Left lung (tissue), 10 donors: ENCODE measurements around the gene CFAP221. TPM values are rescaled to one million over a fixed set of nuclear protein-coding genes. Genes with fewer than 3 reads are reported as not detected.
A peak's percentile ranks its signal among the peaks of the same experiment; 100 is the strongest.

Source experiments
- ATAC-seq: fragments of 200-7000 bp; cut with Tn5 transposase; one replicate; pipeline ENCODE4 v1.9.1; 2020; ENCODE audit warnings: moderate library complexity
- DNase-seq, 4 donors: peaks; one replicate each; pipeline ENCODE4 v3.0.0-alpha.2; 2013 to 2020
- H3K27ac ChIP-seq, 2 donors: fragments of 200-600 bp; sonication (generic) in 1 of 2; one replicate each; pipeline versions ENCODE4 v1.5.0 to v1.8.0; 2020 to 2021
- H3K27me3 ChIP-seq, 2 donors: fragments of 200-600 bp; sonication (generic) in 1 of 2; one replicate each; pipeline versions ENCODE4 v1.5.0 to v1.8.0; 2020 to 2021
- H3K36me3 ChIP-seq, 2 donors: fragments of 200-600 bp; sonication (generic) in 1 of 2; one replicate each; pipeline versions ENCODE4 v1.5.0 to v1.8.0; 2020 to 2021
- H3K4me1 ChIP-seq, 2 donors: fragments of 200-600 bp; one replicate each; pipeline ENCODE4 v1.8.0; 2021
- H3K4me3 ChIP-seq, 2 donors: fragments of 200-600 bp; sonication (generic) in 1 of 2; one replicate each; pipeline versions ENCODE4 v1.5.0 to v1.8.0; 2020 to 2021; ENCODE audit warnings: mild to moderate bottlenecking in 1 of 2
- H3K9me3 ChIP-seq, 2 donors: fragments of 200-600 bp; sonication (generic) in 1 of 2; one replicate each; pipeline versions ENCODE4 v1.5.0 to v1.8.0; 2020 to 2021
- intact Hi-C, 2 donors: fragments of 100-400 bp; cut with DNase I; formaldehyde crosslinking; loops; one replicate each; pipeline versions ENCODE4 v1.11.2 to v1.14.2; 2022
- polyA plus RNA-seq, 6 donors: library from polyadenylated mRNA; unstranded; fragments of 120-200 nt; gene quantifications; one replicate each; pipeline ENCODE4 v1.2.1, GENCODE V29; 2013; ENCODE audit not compliant: insufficient read length in 6 of 6
- total RNA-seq, 2 donors: library from RNA; stranded (reverse); fragmentation: NEBNext Ultra II Directional; extraction: Animal tissue kit (Norgen Biotek cat#: 25700); gene quantifications; one replicate each; pipeline ENCODE4 v1.2.1, GENCODE V29; 2021
- TF ChIP-seq, protein P1 (sequence below), 2 donors: fragments of 200-600 bp; sonication (generic) in 1 of 2; IDR thresholded peaks; one replicate each; pipeline versions ENCODE4 v1.5.0 to v1.8.0; 2021; ENCODE audit warnings: antibody characterized with exemption in 2 of 2
- donor health status: DM: no; HTN: yes; CAD: no.
- donor health status: DM: no; HTN: no; CAD: no.

CFAP221 gene
- total and polyA plus RNA-seq, 8 donors, result 10.6 to 20.8 (median 16.7) TPM

DNA sequence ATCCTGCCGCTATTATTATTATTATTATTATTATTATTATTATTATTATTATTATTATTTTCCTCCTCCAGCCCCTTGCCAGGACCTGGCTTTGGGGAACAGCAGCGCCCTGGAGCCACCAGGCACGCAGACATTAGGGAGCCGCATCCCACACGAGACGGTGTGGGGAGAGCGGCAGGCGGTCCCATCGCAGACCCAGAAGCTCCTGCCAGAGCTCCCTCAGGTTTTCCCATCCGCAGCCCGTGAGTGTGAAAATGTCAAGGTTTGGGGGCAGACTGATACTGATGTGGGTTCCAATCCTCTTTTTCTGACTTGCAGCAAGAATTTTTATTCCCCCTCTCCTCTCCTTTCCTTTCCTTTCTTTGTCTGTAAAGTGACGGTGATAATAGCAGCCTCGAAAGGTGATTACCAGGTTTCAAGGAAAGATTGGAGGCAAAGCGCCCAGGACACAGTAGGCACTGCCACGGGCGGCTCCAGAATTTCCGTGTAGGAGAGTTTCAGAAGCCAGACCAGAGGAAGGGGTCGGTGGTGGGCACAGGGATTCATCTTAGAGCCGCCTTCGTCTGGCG is 20.8 kb upstream of the CFAP221 start:
- H3K9me3 ChIP-seq, result no peaks in the 10 kb centered on the region
- peak overlapping the region; percentile 13 to 35 for H3K4me3 ChIP-seq
- H3K27me3 ChIP-seq, result peaks cover 27 to 49% of the 10 kb centered on the region in 2 donors
- H3K36me3 ChIP-seq, result no peaks in the 10 kb centered on the region
- peak; percentile 40 for ATAC-seq
- H3K4me1 ChIP-seq, result peaks cover 0 to 6% of the 10 kb centered on the region in 2 donors
- intact Hi-C loops, result no loop called here
- TF ChIP-seq, protein P1, sequence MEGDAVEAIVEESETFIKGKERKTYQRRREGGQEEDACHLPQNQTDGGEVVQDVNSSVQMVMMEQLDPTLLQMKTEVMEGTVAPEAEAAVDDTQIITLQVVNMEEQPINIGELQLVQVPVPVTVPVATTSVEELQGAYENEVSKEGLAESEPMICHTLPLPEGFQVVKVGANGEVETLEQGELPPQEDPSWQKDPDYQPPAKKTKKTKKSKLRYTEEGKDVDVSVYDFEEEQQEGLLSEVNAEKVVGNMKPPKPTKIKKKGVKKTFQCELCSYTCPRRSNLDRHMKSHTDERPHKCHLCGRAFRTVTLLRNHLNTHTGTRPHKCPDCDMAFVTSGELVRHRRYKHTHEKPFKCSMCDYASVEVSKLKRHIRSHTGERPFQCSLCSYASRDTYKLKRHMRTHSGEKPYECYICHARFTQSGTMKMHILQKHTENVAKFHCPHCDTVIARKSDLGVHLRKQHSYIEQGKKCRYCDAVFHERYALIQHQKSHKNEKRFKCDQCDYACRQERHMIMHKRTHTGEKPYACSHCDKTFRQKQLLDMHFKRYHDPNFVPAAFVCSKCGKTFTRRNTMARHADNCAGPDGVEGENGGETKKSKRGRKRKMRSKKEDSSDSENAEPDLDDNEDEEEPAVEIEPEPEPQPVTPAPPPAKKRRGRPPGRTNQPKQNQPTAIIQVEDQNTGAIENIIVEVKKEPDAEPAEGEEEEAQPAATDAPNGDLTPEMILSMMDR (IDR thresholded peaks at IDR 0.05), result no peak
- H3K27ac ChIP-seq, result peak overlapping the region; percentile 13 to 46
- no peak for DNase-seq

DNA sequence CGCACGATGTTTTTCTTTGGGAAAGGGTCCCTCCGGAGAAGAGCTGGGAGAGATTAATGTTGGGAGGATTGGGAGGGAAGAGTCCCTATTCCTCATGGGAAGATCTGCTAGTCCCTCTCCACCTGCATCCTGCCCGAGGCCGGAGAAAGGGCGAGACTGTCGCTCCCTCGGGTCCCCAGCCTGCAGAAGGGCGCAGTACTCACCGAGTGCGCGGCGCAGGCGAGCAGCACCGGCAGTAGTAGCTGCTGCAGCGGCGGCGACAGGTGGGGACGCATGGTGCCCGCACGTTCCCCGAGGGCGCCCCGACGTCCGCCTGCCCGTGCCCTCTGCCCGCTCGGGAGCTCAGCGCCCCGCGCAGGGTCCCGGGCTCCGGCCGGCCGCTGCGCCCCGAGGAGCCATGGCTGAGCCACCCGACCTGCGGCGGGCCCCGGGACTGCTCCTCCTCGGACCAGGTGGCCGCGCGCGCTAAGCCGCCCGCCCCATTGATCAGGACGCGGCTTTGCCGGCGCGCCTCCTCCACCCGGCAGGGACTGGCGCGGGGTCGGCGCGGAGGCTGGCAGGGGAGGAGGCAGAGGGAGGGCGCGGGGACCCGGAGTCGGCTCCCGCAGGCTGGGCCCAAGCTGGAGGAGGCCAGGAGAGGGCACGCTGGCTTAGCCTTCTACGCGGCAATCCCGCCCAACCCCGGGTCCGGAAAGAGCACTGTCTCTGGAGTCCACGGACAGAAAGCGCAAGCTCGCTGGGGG is 20.1 kb upstream of the CFAP221 start, which contains the start of gene SCTR:
Gene SCTR, minus strand, starts transcription at position 532 of the 743 bp plus-strand sequence. Its CDS starts 257 bp downstream, at position 275.
- intact Hi-C loops, result no loop called here
- Histone ChIP-seq H3K9me3 (no peaks in the 10 kb centered on the region), H3K27me3 (peaks cover 27 to 49% of the 10 kb centered on the region in 2 donors), H3K27ac (peak within 1 kb of the TSS; percentile 13 to 46), H3K4me3 (peak within 1 kb of the TSS; percentile 13 to 35), H3K4me1 (peaks cover 0 to 6% of the 10 kb centered on the region in 2 donors), H3K36me3 (no peaks in the 10 kb centered on the region)
- peak; percentile 75 for ATAC-seq
- TF ChIP-seq, protein P1 (IDR thresholded peaks at IDR 0.05), result no peak
- DNase-seq, result peak in 1 of 4 donors; percentile 83

DNA sequence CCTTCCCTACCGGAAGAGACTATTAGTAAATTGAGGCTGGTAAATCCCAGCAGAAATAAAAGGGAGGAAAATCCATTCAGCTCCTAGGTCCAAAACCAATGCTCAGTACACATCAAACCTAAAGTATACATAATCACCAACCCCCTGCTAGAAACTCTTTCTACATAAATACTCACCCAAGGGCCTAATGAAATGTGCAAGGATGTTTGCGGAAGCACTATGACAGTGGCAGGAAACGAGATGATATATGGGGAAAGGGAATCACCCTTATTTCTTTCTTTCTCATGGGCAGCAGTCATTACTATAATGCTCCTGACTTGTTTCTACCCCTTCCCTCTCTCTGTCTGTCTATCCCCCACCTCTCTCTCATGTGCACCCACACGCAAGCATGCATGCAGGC is 18.6 kb upstream of the CFAP221 start:
- Histone ChIP-seq H3K27me3 (peaks cover 27 to 49% of the 10 kb centered on the region in 2 donors), H3K9me3 (no peaks in the 10 kb centered on the region), H3K4me3 (no peak overlapping the region), H3K4me1 (peaks cover 0 to 6% of the 10 kb centered on the region in 2 donors), H3K36me3 (no peaks in the 10 kb centered on the region), H3K27ac (no peak overlapping the region)
- DNase-seq (no peak), ATAC-seq (no peak)
- intact Hi-C loops, result no loop called here
- TF ChIP-seq, protein P1 (IDR thresholded peaks at IDR 0.05), result no peak

DNA sequence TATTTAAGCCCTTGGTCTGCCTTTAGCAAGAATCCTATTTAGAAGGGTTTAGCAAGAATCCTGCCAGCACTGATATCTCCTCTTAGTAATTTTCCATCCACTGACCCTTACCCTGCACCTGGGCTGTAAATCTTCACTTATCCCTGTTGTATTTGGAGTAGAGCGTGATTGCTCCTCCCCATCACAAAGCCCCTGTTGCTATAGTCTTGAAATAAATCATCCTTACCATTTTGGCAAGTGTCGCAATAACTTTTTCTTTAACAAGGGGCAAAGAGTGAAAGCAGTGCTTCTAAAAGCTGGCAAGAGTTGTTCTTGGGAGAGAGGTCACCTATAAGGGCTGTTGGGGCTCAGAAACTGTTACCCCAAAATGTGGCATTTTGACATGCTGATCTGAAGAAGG is 16.2 kb upstream of the CFAP221 start:
- peaks cover 0 to 10% of the 10 kb centered on the region in 2 donors for H3K9me3 ChIP-seq
- intact Hi-C loops, result no loop called here
- peaks cover 21 to 31% of the 10 kb centered on the region in 2 donors for H3K27me3 ChIP-seq
- DNase-seq (no peak), ATAC-seq (no peak)
- no peaks in the 10 kb centered on the region for H3K4me1 ChIP-seq
- TF ChIP-seq, protein P1 (IDR thresholded peaks at IDR 0.05), result no peak
- no peaks in the 10 kb centered on the region for H3K36me3 ChIP-seq
- no peak overlapping the region for H3K4me3 ChIP-seq
- no peak overlapping the region for H3K27ac ChIP-seq

DNA sequence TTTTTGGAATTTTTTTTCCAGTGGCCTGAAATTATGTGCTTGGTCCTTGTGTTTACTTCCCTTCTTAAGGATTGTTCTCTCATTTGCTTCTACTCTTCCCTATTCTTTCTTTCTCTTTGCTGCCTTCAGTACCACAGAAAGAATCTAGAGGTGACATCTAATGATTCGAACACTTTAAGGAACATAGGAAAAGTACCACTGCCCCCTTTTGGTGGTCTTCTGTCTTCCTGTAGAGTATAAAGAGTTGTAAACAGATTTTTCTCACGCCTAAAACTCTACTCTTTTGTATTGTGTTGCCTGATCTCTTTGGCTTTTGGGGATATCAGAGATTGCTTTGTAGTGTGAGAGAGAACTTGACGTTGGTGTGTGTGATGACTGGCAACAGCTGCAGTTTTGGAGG is 13.0 kb upstream of the CFAP221 start:
- TF ChIP-seq, protein P1 (IDR thresholded peaks at IDR 0.05), result no peak
- H3K27ac ChIP-seq, result no peak overlapping the region
- ATAC-seq, result no peak
- H3K36me3 ChIP-seq, result no peaks in the 10 kb centered on the region
- no peak overlapping the region for H3K4me3 ChIP-seq
- no peaks in the 10 kb centered on the region for H3K4me1 ChIP-seq
- peaks cover 0 to 24% of the 10 kb centered on the region in 2 donors for H3K9me3 ChIP-seq
- H3K27me3 ChIP-seq, result no peaks in the 10 kb centered on the region
- no peak for DNase-seq
- intact Hi-C loops, result no loop called here
